HepG2 (cell line): ENCODE results near the gene TMEM127. TPM values are rescaled to one million over a fixed set of nuclear protein-coding genes. Genes with fewer than 3 reads are reported as not detected.
A peak's percentile ranks its signal among the peaks of the same experiment; 100 is the strongest.

Experiments
- ADNP ChIP-seq: sonication (generic); formaldehyde crosslinking; IDR thresholded peaks from 2 replicates; pipeline ENCODE4 v1.4.0; 2020; ENCODE audit warnings: missing genetic modification reagents
- ARNTL ChIP-seq: sonication (generic); formaldehyde crosslinking; IDR thresholded peaks from 2 replicates; pipeline ENCODE4 v1.4.0; 2020; ENCODE audit warnings: mild to moderate bottlenecking, missing genetic modification reagents
- CAMTA2 ChIP-seq: sonication (generic); formaldehyde crosslinking; IDR thresholded peaks from 2 replicates; pipeline ENCODE4 v1.4.0; 2020; ENCODE audit warnings: mild to moderate bottlenecking, missing genetic modification reagents, borderline replicate concordance
- HMG20B ChIP-seq: conservative IDR thresholded peaks from 2 replicates; pipeline ENCODE4 v1.6.1; 2016; ENCODE audit warnings: missing genetic modification reagents, missing compliant biosample characterization
- HOXA3 ChIP-seq: sonication (generic); formaldehyde crosslinking; IDR thresholded peaks from 2 replicates; pipeline ENCODE4 v1.5.0; 2020; ENCODE audit warnings: missing genetic modification reagents
- IRX3 ChIP-seq: sonication (generic); formaldehyde crosslinking; IDR thresholded peaks from 2 replicates; pipeline ENCODE4 v1.8.1; 2023; ENCODE audit warnings: mild to moderate bottlenecking, low read depth, missing genetic modification reagents, borderline replicate concordance
- KAT8 ChIP-seq: IDR thresholded peaks from 2 replicates; pipeline ENCODE4 v1.6.1; 2016; ENCODE audit warnings: missing genetic modification reagents, missing compliant biosample characterization
- MTERF4 ChIP-seq: sonication (generic); formaldehyde crosslinking; IDR thresholded peaks from 2 replicates; pipeline ENCODE4 v1.8.0; 2023; ENCODE audit warnings: mild to moderate bottlenecking, missing genetic modification reagents
- NFIB ChIP-seq: sonication (generic); formaldehyde crosslinking; IDR thresholded peaks from 2 replicates; pipeline ENCODE4 v1.9.0; 2021; ENCODE audit warnings: missing genetic modification reagents, mild to moderate bottlenecking, borderline replicate concordance
- NKX3-1 ChIP-seq: sonication (generic); formaldehyde crosslinking; IDR thresholded peaks from 2 replicates; pipeline ENCODE4 v1.5.0; 2020; ENCODE audit warnings: missing genetic modification reagents
- NPAS2 ChIP-seq: sonication (generic); formaldehyde crosslinking; IDR thresholded peaks from 2 replicates; pipeline ENCODE4 v1.8.0; 2022; ENCODE audit warnings: mild to moderate bottlenecking, missing genetic modification reagents, borderline replicate concordance
- PCBP2 ChIP-seq: fragments of 200-400 bp; formaldehyde crosslinking; optimal IDR thresholded peaks from 2 replicates; pipeline ENCODE3; 2018; ENCODE audit warnings: low read length, low read depth; ENCODE audit not compliant: poor library complexity, severe bottlenecking
- PHB2 ChIP-seq: fragments of 450-650 bp; IDR thresholded peaks from 2 replicates; pipeline ENCODE4 v1.6.1; 2018; ENCODE audit not compliant: partially characterized antibody
- POLR2G ChIP-seq: fragments of 200-400 bp; formaldehyde crosslinking; IDR thresholded peaks from 2 replicates; pipeline ENCODE4 v1.6.1; 2018; ENCODE audit warnings: mild to moderate bottlenecking, low read depth, low read length, moderate library complexity
- TCF7 ChIP-seq: sonication (generic); IDR thresholded peaks from 2 replicates; pipeline ENCODE4 v1.6.1; 2016; ENCODE audit warnings: antibody characterized with exemption, low read depth
- ZBTB42 ChIP-seq: sonication (generic); formaldehyde crosslinking; IDR thresholded peaks from 2 replicates; pipeline ENCODE4 v1.5.0; 2020; ENCODE audit warnings: mild to moderate bottlenecking, missing genetic modification reagents
- ZFAT ChIP-seq: sonication (generic); formaldehyde crosslinking; conservative IDR thresholded peaks from 2 replicates; pipeline ENCODE4 v1.8.1; 2023; ENCODE audit warnings: missing genetic modification reagents, inconsistent platforms
- ZFP36 ChIP-seq: fragments of 150-350 bp; IDR thresholded peaks from 2 replicates; pipeline ENCODE4 v1.6.1; 2018; ENCODE audit warnings: borderline replicate concordance, low read length, low read depth; ENCODE audit not compliant: partially characterized antibody
- ZFP36L2 ChIP-seq: sonication (generic); formaldehyde crosslinking; IDR thresholded peaks from 2 replicates; pipeline ENCODE4 v1.4.0; 2020; ENCODE audit warnings: missing genetic modification reagents
- ZFP37 ChIP-seq: sonication (generic); formaldehyde crosslinking; IDR thresholded peaks from 2 replicates; pipeline ENCODE4 v1.4.0; 2020; ENCODE audit warnings: missing genetic modification reagents, borderline replicate concordance
- ZNF331 ChIP-seq: sonication (generic); formaldehyde crosslinking; IDR thresholded peaks from 2 replicates; pipeline ENCODE4 v1.4.0; 2020; ENCODE audit warnings: missing genetic modification reagents
- ZNF644 ChIP-seq: IDR thresholded peaks from 2 replicates; pipeline ENCODE4 v1.6.1; 2016; ENCODE audit warnings: low read depth
- polyA plus RNA-seq, 8 experiments: library from polyadenylated mRNA; depleted of rRNA in 3 of 8; stranded (reverse) in 7 of 8; unstranded in 1 of 8; fragments of >200 nt; fragmentation: Illumina TruSeq in 4 of 8; extraction: Trizol in 4 of 8; gene quantifications; 2 replicates each; pipeline versions ENCODE4 v1.2.1 to v1.2.3, GENCODE V29; 2011 to 2016; ENCODE audit warnings: low read depth in 4 of 8, missing spikeins in 1 of 8, mixed read lengths in 1 of 8; ENCODE audit not compliant: insufficient read depth in 1 of 8
- total RNA-seq, 5 experiments: library from RNA; depleted of rRNA; stranded (reverse); fragments of >200 nt; fragmentation: Illumina TruSeq; extraction: Trizol; gene quantifications; 2 replicates each; pipeline ENCODE4 v1.2.3, GENCODE V29; 2016; ENCODE audit warnings: low read depth in 1 of 5
- TF ChIP-seq, protein P1 (sequence below): fragments of 450-650 bp; IDR thresholded peaks from 2 replicates; pipeline ENCODE4 v1.6.1; 2017
- TF ChIP-seq, protein P2 (sequence below): sonication (generic); formaldehyde crosslinking; IDR thresholded peaks from 2 replicates; pipeline ENCODE4 v1.4.0; 2020; ENCODE audit warnings: mild to moderate bottlenecking, missing genetic modification reagents, borderline replicate concordance

The TMEM127 gene
- total and polyA plus RNA-seq, 2 of the 13 experiments (the other 11 are each of a cell fraction or from before 2014, with no cell fraction given) = 21.5 to 33.9 TPM

- no peak for TF ChIP-seq ZFAT (CRISPR knock-in tag)
- TF ChIP-seq, protein P1, sequence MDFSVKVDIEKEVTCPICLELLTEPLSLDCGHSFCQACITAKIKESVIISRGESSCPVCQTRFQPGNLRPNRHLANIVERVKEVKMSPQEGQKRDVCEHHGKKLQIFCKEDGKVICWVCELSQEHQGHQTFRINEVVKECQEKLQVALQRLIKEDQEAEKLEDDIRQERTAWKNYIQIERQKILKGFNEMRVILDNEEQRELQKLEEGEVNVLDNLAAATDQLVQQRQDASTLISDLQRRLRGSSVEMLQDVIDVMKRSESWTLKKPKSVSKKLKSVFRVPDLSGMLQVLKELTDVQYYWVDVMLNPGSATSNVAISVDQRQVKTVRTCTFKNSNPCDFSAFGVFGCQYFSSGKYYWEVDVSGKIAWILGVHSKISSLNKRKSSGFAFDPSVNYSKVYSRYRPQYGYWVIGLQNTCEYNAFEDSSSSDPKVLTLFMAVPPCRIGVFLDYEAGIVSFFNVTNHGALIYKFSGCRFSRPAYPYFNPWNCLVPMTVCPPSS = no peak
- TF ChIP-seq ZNF331 (CRISPR knock-in tag) = peak; percentile 90
- TF ChIP-seq, protein P2, sequence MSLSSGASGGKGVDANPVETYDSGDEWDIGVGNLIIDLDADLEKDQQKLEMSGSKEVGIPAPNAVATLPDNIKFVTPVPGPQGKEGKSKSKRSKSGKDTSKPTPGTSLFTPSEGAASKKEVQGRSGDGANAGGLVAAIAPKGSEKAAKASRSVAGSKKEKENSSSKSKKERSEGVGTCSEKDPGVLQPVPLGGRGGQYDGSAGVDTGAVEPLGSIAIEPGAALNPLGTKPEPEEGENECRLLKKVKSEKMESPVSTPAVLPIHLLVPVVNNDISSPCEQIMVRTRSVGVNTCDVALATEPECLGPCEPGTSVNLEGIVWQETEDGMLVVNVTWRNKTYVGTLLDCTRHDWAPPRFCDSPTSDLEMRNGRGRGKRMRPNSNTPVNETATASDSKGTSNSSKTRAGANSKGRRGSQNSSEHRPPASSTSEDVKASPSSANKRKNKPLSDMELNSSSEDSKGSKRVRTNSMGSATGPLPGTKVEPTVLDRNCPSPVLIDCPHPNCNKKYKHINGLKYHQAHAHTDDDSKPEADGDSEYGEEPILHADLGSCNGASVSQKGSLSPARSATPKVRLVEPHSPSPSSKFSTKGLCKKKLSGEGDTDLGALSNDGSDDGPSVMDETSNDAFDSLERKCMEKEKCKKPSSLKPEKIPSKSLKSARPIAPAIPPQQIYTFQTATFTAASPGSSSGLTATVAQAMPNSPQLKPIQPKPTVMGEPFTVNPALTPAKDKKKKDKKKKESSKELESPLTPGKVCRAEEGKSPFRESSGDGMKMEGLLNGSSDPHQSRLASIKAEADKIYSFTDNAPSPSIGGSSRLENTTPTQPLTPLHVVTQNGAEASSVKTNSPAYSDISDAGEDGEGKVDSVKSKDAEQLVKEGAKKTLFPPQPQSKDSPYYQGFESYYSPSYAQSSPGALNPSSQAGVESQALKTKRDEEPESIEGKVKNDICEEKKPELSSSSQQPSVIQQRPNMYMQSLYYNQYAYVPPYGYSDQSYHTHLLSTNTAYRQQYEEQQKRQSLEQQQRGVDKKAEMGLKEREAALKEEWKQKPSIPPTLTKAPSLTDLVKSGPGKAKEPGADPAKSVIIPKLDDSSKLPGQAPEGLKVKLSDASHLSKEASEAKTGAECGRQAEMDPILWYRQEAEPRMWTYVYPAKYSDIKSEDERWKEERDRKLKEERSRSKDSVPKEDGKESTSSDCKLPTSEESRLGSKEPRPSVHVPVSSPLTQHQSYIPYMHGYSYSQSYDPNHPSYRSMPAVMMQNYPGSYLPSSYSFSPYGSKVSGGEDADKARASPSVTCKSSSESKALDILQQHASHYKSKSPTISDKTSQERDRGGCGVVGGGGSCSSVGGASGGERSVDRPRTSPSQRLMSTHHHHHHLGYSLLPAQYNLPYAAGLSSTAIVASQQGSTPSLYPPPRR (CRISPR knock-in tag) = peak; percentile 78; the same call in 1 of the 2 replicates
- no peak for TF ChIP-seq IRX3
- peak; percentile 7 for TF ChIP-seq PCBP2
- TF ChIP-seq POLR2G = peak; percentile 91
- TF ChIP-seq ADNP (CRISPR knock-in tag) = no peak
- no peak for TF ChIP-seq NKX3-1 (CRISPR knock-in tag)
- 0 out of 2 replicates have a peak, but pooled peaks have one; percentile 60 for TF ChIP-seq CAMTA2 (CRISPR knock-in tag)
- TF ChIP-seq NFIB (CRISPR knock-in tag) = no peak
- TF ChIP-seq ZFP36L2 (CRISPR knock-in tag) = no peak
- peak; percentile 70 for TF ChIP-seq ARNTL (CRISPR knock-in tag)
- no peak for TF ChIP-seq MTERF4 (CRISPR knock-in tag)
- TF ChIP-seq ZFP37 (CRISPR knock-in tag) = no peak
- TF ChIP-seq ZFP36 = no peak
- peak; percentile 89 for TF ChIP-seq KAT8 (CRISPR knock-in tag)
- TF ChIP-seq NPAS2 (CRISPR knock-in tag) = no peak
- peak; percentile 79 for TF ChIP-seq TCF7
- peak; percentile 77 for TF ChIP-seq ZNF644 (CRISPR knock-in tag)
- 0 out of 2 replicates have a peak, but pooled peaks have one; percentile 60 for TF ChIP-seq HMG20B (CRISPR knock-in tag)
- peak; percentile 99 for TF ChIP-seq ZBTB42 (CRISPR knock-in tag)
- peak; percentile 89; the same call in 1 of the 2 replicates for TF ChIP-seq HOXA3 (CRISPR knock-in tag)
- TF ChIP-seq PHB2 = no peak
Measured at GRCh38 chr2:96260387-96261260, 5.2 kb downstream of the TMEM127 start (continued).
